Peyer's patch (tissue), 4 donors: ENCODE results near the gene CSF2RB.

Source experiments
- POLR2A ChIP-seq, 2 donors: fragments of 450-650 bp; IDR thresholded peaks; one replicate each; pipeline ENCODE4 v1.5.1; 2017; ENCODE audit warnings: antibody characterized with exemption in 2 of 2, mild to moderate bottlenecking in 2 of 2, moderate library complexity in 2 of 2
- TF ChIP-seq, protein P1 (sequence below), 6 experiments: fragments of 450-650 bp in 4 of 6; fragments of 200-600 bp in 2 of 6; sonication (generic) in 1 of 6; IDR thresholded peaks; one replicate each; pipeline ENCODE4 v1.5.1; 2017 to 2019; ENCODE audit warnings: antibody characterized with exemption in 6 of 6, mild to moderate bottlenecking in 3 of 6, moderate library complexity in 1 of 6

GRCh38 chr22:36902143-36902926 lies 11.1 kb upstream of the CSF2RB start:
- no peak for TF ChIP-seq POLR2A (IDR thresholded peaks at IDR 0.05)
- TF ChIP-seq, protein P1, sequence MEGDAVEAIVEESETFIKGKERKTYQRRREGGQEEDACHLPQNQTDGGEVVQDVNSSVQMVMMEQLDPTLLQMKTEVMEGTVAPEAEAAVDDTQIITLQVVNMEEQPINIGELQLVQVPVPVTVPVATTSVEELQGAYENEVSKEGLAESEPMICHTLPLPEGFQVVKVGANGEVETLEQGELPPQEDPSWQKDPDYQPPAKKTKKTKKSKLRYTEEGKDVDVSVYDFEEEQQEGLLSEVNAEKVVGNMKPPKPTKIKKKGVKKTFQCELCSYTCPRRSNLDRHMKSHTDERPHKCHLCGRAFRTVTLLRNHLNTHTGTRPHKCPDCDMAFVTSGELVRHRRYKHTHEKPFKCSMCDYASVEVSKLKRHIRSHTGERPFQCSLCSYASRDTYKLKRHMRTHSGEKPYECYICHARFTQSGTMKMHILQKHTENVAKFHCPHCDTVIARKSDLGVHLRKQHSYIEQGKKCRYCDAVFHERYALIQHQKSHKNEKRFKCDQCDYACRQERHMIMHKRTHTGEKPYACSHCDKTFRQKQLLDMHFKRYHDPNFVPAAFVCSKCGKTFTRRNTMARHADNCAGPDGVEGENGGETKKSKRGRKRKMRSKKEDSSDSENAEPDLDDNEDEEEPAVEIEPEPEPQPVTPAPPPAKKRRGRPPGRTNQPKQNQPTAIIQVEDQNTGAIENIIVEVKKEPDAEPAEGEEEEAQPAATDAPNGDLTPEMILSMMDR (IDR thresholded peaks at IDR 0.05): no peak
